Measurements from ENCODE around the gene ANAPC2. TPM values are rescaled to one million over a fixed set of nuclear protein-coding genes. Genes with fewer than 3 reads are reported as not detected.

Gene ANAPC2
- total RNA-seq, 1 experiment from 2014 or later = 80.9 TPM

GRCh38 chr9:137225699-137226331, 37.5 kb upstream of the ANAPC2 start:
- Mint-ChIP-seq H3K9me3 (no peaks in the 10 kb centered on the region), H3K27me3 (ENCODE audit: low read depth) (no peaks in the 10 kb centered on the region), H3K4me3 (peak overlapping the region; percentile 35), H3K27ac (no peak overlapping the region), H3K4me1 (peaks cover 3% of the 10 kb centered on the region), H3K36me3 (no peaks in the 10 kb centered on the region)
- no peak for DNase-seq (ENCODE audit: low spot score)
- no peak for TF ChIP-seq ZNF416 (CRISPR knock-in tag; IDR thresholded peaks at IDR 0.05)
- TF ChIP-seq TCF7 (CRISPR knock-in tag; IDR thresholded peaks at IDR 0.05; ENCODE audit: low read depth) = 0 out of 2 replicates have a peak, but pooled peaks have one; percentile 10
- POLR2A ChIA-PET = interaction anchor here (0.5 to 1.6 kb wide), 2 partner anchors 108 to 111 kb away, joined by 3 read pairs; no protein-coding TSS in a partner anchor
- CTCF ChIA-PET = interaction anchor here (1.2 to 8.9 kb wide), 9 partner anchors 10 to 216 kb away, joined by 3 to 143 read pairs (median 4); partner anchors contain the start of genes ANAPC2, NPDC1 and SSNA1
- no peak for ATAC-seq

- no peak for TF ChIP-seq ZNF416 (CRISPR knock-in tag; IDR thresholded peaks at IDR 0.05)
- no peak for TF ChIP-seq ETV6 (CRISPR knock-in tag; IDR thresholded peaks at IDR 0.05)
- TF ChIP-seq FOXJ3 (CRISPR knock-in tag; IDR thresholded peaks at IDR 0.05; ENCODE audit: borderline replicate concordance) = no peak
- Mint-ChIP-seq H3K27me3 (ENCODE audit: low read depth) (no peaks in the 10 kb centered on the region), H3K4me3 (peak within 1 kb of the TSS; percentile 77), H3K9me3 (no peaks in the 10 kb centered on the region), H3K4me1 (peaks cover 3% of the 10 kb centered on the region), H3K27ac (no peak within 1 kb of the TSS), H3K36me3 (no peaks in the 10 kb centered on the region)
- ATAC-seq (no peak), DNase-seq (ENCODE audit: low spot score) (peak; percentile 57)
- ChIA-PET POLR2A (interaction anchor here (1.6 kb wide), 1 partner anchor 110 kb away, joined by 3 read pairs; no protein-coding TSS in a partner anchor), CTCF (interaction anchor here (0.8 to 8.9 kb wide), 12 partner anchors 11 to 198 kb away, joined by 3 to 143 read pairs (median 4); partner anchors contain the start of genes ANAPC2, EXD3, NOXA1 and NPDC1)
Measured at GRCh38 chr9:137224830-137225694, 36.7 kb upstream of the ANAPC2 start, which contains the start of gene CYSRT1. CYSRT1 (plus strand) TSS chr9:137225174; CDS start chr9:137225622, 448 bp downstream.

- H3K27me3 Mint-ChIP-seq (ENCODE audit: low read depth) = no peaks in the 10 kb centered on the region
- peaks cover 3% of the 10 kb centered on the region for H3K4me1 Mint-ChIP-seq
- POLR2A ChIA-PET = interaction anchor here (0.7 to 2.8 kb wide), 8 partner anchors 12 to 194 kb away, joined by 3 to 12 read pairs (median 4); partner anchors contain the start of genes MAN1B1 and TPRN
- ATAC-seq = peak; percentile 73
- H3K27ac Mint-ChIP-seq = no peak overlapping the region
- TF ChIP-seq NR3C1 (CRISPR knock-in tag; conservative IDR thresholded peaks at IDR 0.05; ENCODE audit: low read depth) (no peak), ATF6 (CRISPR knock-in tag; IDR thresholded peaks at IDR 0.05) (no peak), PRDM15 (CRISPR knock-in tag; IDR thresholded peaks at IDR 0.05) (peak; percentile 97), ZBTB21 (CRISPR knock-in tag; IDR thresholded peaks at IDR 0.05; ENCODE audit: borderline replicate concordance) (peak; percentile 42; the same call in 1 of the 2 replicates), FOXP4 (CRISPR knock-in tag; IDR thresholded peaks at IDR 0.05) (peak; percentile 50; the same call in 1 of the 2 replicates), ESRRA (CRISPR knock-in tag; IDR thresholded peaks at IDR 0.05; ENCODE audit: borderline replicate concordance) (no peak), NFYB (CRISPR knock-in tag; conservative IDR thresholded peaks at IDR 0.05; ENCODE audit: low read depth) (peak; percentile 43), ZBTB43 (CRISPR knock-in tag; IDR thresholded peaks at IDR 0.05) (0 out of 2 replicates have a peak, but pooled peaks have one; percentile 12), USF1 (CRISPR knock-in tag; IDR thresholded peaks at IDR 0.05) (peak; percentile 23; the same call in 1 of the 2 replicates), SP1 (CRISPR knock-in tag; conservative IDR thresholded peaks at IDR 0.05) (peak; percentile 76; the same call in 1 of the 2 replicates), ZNF138 (CRISPR knock-in tag; conservative IDR thresholded peaks at IDR 0.05) (no peak), FOXK1 (CRISPR knock-in tag; IDR thresholded peaks at IDR 0.05) (0 out of 2 replicates have a peak, but pooled peaks have one; percentile 14)
- H3K9me3 Mint-ChIP-seq = no peaks in the 10 kb centered on the region
- CTCF ChIA-PET = interaction anchor here (0.6 to 8.9 kb wide), 35 partner anchors 10 to 459 kb away, joined by 3 to 143 read pairs (median 5); partner anchors contain the start of genes EXD3, GRIN1, NOXA1 and NPDC1
- no peaks in the 10 kb centered on the region for H3K36me3 Mint-ChIP-seq
- DNase-seq (ENCODE audit: low spot score) = peak; percentile 97
- peak overlapping the region; percentile 77 for H3K4me3 Mint-ChIP-seq
Measured at GRCh38 chr9:137223078-137223970, 35.0 kb upstream of the ANAPC2 start.

Measured in WTC11 (cell line).